HUES64 (cell line): ENCODE data around the gene TNIP1.

Source experiments
- H3K27ac ChIP-seq: 2 replicates; pipeline ENCODE4 v1.7.0; 2013; ENCODE audit warnings: low read depth, low read length, inconsistent platforms
- H3K27me3 ChIP-seq: 2 replicates; pipeline ENCODE4 v1.6.1; 2013; ENCODE audit warnings: mild to moderate bottlenecking, low read length; ENCODE audit not compliant: insufficient read depth
- H3K36me3 ChIP-seq: 2 replicates; pipeline ENCODE4 v1.6.1; 2013; ENCODE audit warnings: mild to moderate bottlenecking, low read length; ENCODE audit not compliant: insufficient read depth
- H3K4me1 ChIP-seq: 2 replicates; pipeline ENCODE4 v1.6.1; 2013; ENCODE audit warnings: mild to moderate bottlenecking, low read length, moderate library complexity; ENCODE audit not compliant: insufficient read depth
- H3K4me3 ChIP-seq: 2 replicates; pipeline ENCODE4 v1.5.1; 2013; ENCODE audit warnings: mild to moderate bottlenecking, low read length, moderate library complexity
- H3K9ac ChIP-seq: 2 replicates; pipeline ENCODE4 v1.6.1; 2013; ENCODE audit warnings: mild to moderate bottlenecking, low read depth, low read length
- H3K9me3 ChIP-seq: 2 replicates; pipeline ENCODE4 v1.6.1; 2013; ENCODE audit warnings: low read depth, low read length; ENCODE audit not compliant: insufficient read depth
- WGBS: fragments of 150-250, 120-280 bp; methylation state at CpG from one replicate; pipeline ENCODE4 v1.1.7; 2013; ENCODE audit warnings: missing lambda C conversion rate; 5-methylcytosine and 5-hydroxymethylcytosine counted together

Gene TNIP1

GRCh38 chr5:151060742-151061141, 20.1 kb downstream of the TNIP1 start:
- H3K27me3 ChIP-seq, result no peaks in the 10 kb centered on the region
- H3K4me1 ChIP-seq, result no peaks in the 10 kb centered on the region
- peaks cover 40% of the 10 kb centered on the region; the same call in 1 of the 2 replicates for H3K36me3 ChIP-seq
- H3K4me3 ChIP-seq, result no peak overlapping the region
- H3K27ac ChIP-seq, result no peak overlapping the region
- 96% methylated on average over 6 of the region's 6 CpGs for WGBS
- H3K9ac ChIP-seq, result no peak overlapping the region
- no peaks in the 10 kb centered on the region for H3K9me3 ChIP-seq

GRCh38 chr5:151058891-151059489, 21.8 kb downstream of the TNIP1 start:
- H3K4me3 ChIP-seq, result no peak overlapping the region
- H3K4me1 ChIP-seq, result no peaks in the 10 kb centered on the region
- H3K27me3 ChIP-seq, result no peaks in the 10 kb centered on the region
- peaks cover 43% of the 10 kb centered on the region for H3K36me3 ChIP-seq
- H3K27ac ChIP-seq, result no peak overlapping the region
- 95% methylated on average over 7 of the region's 7 CpGs for WGBS
- H3K9me3 ChIP-seq, result no peaks in the 10 kb centered on the region
- H3K9ac ChIP-seq, result no peak overlapping the region

GRCh38 chr5:151058301-151058700, 22.5 kb downstream of the TNIP1 start:
- Histone ChIP-seq H3K27me3 (no peaks in the 10 kb centered on the region), H3K4me3 (no peak overlapping the region), H3K9me3 (no peaks in the 10 kb centered on the region), H3K9ac (no peak overlapping the region), H3K27ac (no peak overlapping the region), H3K36me3 (peaks cover 46% of the 10 kb centered on the region), H3K4me1 (no peaks in the 10 kb centered on the region)
- WGBS, result 74% methylated on average over 5 of the region's 5 CpGs

GRCh38 chr5:151056379-151057325, 24.2 kb downstream of the TNIP1 start:
- Histone ChIP-seq H3K27me3 (no peaks in the 10 kb centered on the region), H3K36me3 (peaks cover 31% of the 10 kb centered on the region), H3K4me1 (no peaks in the 10 kb centered on the region), H3K9me3 (no peaks in the 10 kb centered on the region), H3K4me3 (no peak overlapping the region), H3K27ac (no peak overlapping the region), H3K9ac (no peak overlapping the region)
- WGBS, result 94% methylated on average over 25 of the region's 25 CpGs

DNA sequence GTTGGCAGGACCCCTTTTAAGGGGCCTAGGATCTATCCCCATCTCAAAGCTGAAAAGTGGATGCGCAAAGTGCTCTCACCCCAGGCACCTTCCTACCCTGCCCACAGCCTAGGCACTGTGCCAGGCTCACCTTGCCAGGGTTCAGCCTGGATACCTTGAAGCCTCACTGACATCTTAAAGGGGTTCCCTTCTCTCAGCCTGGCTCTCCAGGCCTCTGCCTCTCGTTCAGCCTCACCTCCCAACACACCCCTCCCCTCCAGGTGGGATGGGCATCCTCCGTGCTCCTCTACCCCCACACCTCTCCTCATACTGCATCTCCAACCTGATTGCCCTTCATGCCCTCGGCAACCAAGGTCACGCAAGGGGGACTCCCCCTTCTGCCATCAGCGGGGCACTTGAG, 25.5 kb downstream of the TNIP1 start:
- H3K4me1 ChIP-seq, result no peaks in the 10 kb centered on the region
- no peaks in the 10 kb centered on the region for H3K27me3 ChIP-seq
- 94% methylated on average over 6 of the region's 6 CpGs for WGBS
- H3K9me3 ChIP-seq, result no peaks in the 10 kb centered on the region
- H3K9ac ChIP-seq, result no peak overlapping the region
- H3K27ac ChIP-seq, result no peak overlapping the region
- no peak overlapping the region for H3K4me3 ChIP-seq
- H3K36me3 ChIP-seq, result peaks cover 26% of the 10 kb centered on the region

GRCh38 chr5:151054709-151055108, 26.1 kb downstream of the TNIP1 start:
- no peaks in the 10 kb centered on the region for H3K9me3 ChIP-seq
- H3K36me3 ChIP-seq, result peaks cover 25% of the 10 kb centered on the region
- 96% methylated on average over 3 of the region's 3 CpGs for whole genome bisulfite sequencing

GRCh38 chr5:151053796-151054462, 26.9 kb downstream of the TNIP1 start:
- Histone ChIP-seq H3K27ac (no peak overlapping the region), H3K4me3 (no peak overlapping the region), H3K36me3 (peaks cover 30% of the 10 kb centered on the region), H3K9me3 (no peaks in the 10 kb centered on the region), H3K4me1 (no peaks in the 10 kb centered on the region), H3K9ac (no peak overlapping the region), H3K27me3 (no peaks in the 10 kb centered on the region)
- 94% methylated on average over 4 of the region's 4 CpGs for WGBS

More at GRCh38 chr5:151054709-151055108, 26.1 kb downstream of the TNIP1 start:
- Histone ChIP-seq H3K27me3 (no peaks in the 10 kb centered on the region), H3K4me1 (no peaks in the 10 kb centered on the region), H3K9ac (no peak overlapping the region), H3K27ac (no peak overlapping the region), H3K4me3 (no peak overlapping the region)

DNA sequence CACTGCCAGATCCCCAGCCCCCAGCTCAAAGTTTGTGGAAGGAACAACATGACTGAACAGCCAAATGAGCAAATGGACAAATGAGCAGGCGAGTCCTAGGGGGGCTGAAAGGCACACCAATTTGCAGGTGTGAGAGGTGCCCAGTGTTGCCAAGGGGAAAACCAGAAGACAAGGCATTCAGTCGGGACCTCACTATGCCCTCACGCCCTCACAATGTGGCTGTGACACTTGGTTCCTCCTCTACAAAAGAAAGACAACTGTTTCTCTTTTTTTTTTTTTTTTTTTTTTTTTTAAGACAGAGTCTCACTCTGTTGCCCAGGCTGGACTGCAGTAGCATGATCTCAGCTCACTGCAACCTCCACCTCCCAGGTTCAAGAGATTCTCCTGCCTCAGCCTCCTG, 28.0 kb downstream of the TNIP1 start:
- Histone ChIP-seq H3K4me3 (no peak overlapping the region), H3K36me3 (peaks cover 29% of the 10 kb centered on the region), H3K9me3 (no peaks in the 10 kb centered on the region), H3K9ac (no peak overlapping the region), H3K4me1 (no peaks in the 10 kb centered on the region), H3K27me3 (no peaks in the 10 kb centered on the region), H3K27ac (no peak overlapping the region)
- WGBS, result 91% methylated on average over 3 of the region's 3 CpGs

GRCh38 chr5:151051931-151052608, 28.8 kb downstream of the TNIP1 start:
- no peak overlapping the region for H3K27ac ChIP-seq
- no peaks in the 10 kb centered on the region for H3K4me1 ChIP-seq
- H3K27me3 ChIP-seq, result no peaks in the 10 kb centered on the region
- H3K4me3 ChIP-seq, result no peak overlapping the region
- peaks cover 33% of the 10 kb centered on the region for H3K36me3 ChIP-seq
- WGBS, result 91% methylated on average over 10 of the region's 10 CpGs
- H3K9ac ChIP-seq, result no peak overlapping the region
- no peaks in the 10 kb centered on the region for H3K9me3 ChIP-seq

GRCh38 chr5:151051066-151051930, 29.5 kb downstream of the TNIP1 start:
- peaks cover 37% of the 10 kb centered on the region for H3K36me3 ChIP-seq
- no peaks in the 10 kb centered on the region for H3K9me3 ChIP-seq
- no peak overlapping the region for H3K27ac ChIP-seq
- 72% methylated on average over 5 of the region's 6 CpGs for WGBS
- no peak overlapping the region for H3K4me3 ChIP-seq
- no peaks in the 10 kb centered on the region for H3K4me1 ChIP-seq
- no peaks in the 10 kb centered on the region for H3K27me3 ChIP-seq
- no peak overlapping the region for H3K9ac ChIP-seq
